GM12891 (cell line): ENCODE measurements around the gene BHLHE41.

Experiments used
- DNase-seq: peaks from one replicate; pipeline ENCODE4 v3.0.0; 2011; ENCODE audit warnings: low spot score; ENCODE audit not compliant: insufficient read length
- FAIRE-seq: peaks from 2 replicates; lab custom pipeline; 2011; peaks lifted over from hg19 to GRCh38; lab: Jason Lieb, UNC
- PAX5 ChIP-seq: IDR thresholded peaks from 2 replicates; pipeline ENCODE4 v1.6.1; 2011; ENCODE audit warnings: low read length, moderate library complexity, mild to moderate bottlenecking; ENCODE audit not compliant: insufficient read depth, severe bottlenecking
- POLR2A ChIP-seq: IDR thresholded peaks from 2 replicates; pipeline ENCODE4 v1.6.1; 2011; ENCODE audit warnings: low read depth, low read length, control low read depth
- POLR2AphosphoS5 ChIP-seq: IDR thresholded peaks from 2 replicates; pipeline ENCODE4 v1.6.1; 2011; ENCODE audit warnings: low read depth, low read length, control low read depth
- POU2F2 ChIP-seq: IDR thresholded peaks from 2 replicates; pipeline ENCODE4 v1.6.1; 2011; ENCODE audit warnings: low read depth, mild to moderate bottlenecking, control low read depth, low read length, moderate library complexity
- SPI1 ChIP-seq: IDR thresholded peaks from 2 replicates; pipeline ENCODE4 v1.6.1; 2011; ENCODE audit warnings: low read depth, low read length, control low read depth
- TAF1 ChIP-seq: IDR thresholded peaks from 2 replicates; pipeline ENCODE4 v1.6.1; 2011; ENCODE audit warnings: low read depth, low read length, control low read depth

Gene BHLHE41

GRCh38 chr12:26101350-26101734, 23.5 kb downstream of the BHLHE41 start:
- DNase-seq (no peak), FAIRE-seq (no peak)
- TF ChIP-seq POLR2A (no peak), POU2F2 (no peak), TAF1 (no peak), POLR2AphosphoS5 (no peak), PAX5 (no peak), SPI1 (no peak)

- no peak for FAIRE-seq
- no peak for DNase-seq
- TF ChIP-seq POLR2AphosphoS5 (no peak), TAF1 (no peak), PAX5 (no peak), POU2F2 (no peak), POLR2A (no peak), SPI1 (no peak)
Measured at GRCh38 chr12:26100666-26101349, 24.0 kb downstream of the BHLHE41 start.

GRCh38 chr12:26097046-26097878, 27.6 kb downstream of the BHLHE41 start:
- peak; percentile 81 for FAIRE-seq

GRCh38 chr12:26096036-26096435, 28.8 kb downstream of the BHLHE41 start:
- FAIRE-seq = no peak
- no peak for DNase-seq
- TF ChIP-seq POLR2AphosphoS5 (no peak), PAX5 (no peak), POU2F2 (no peak), SPI1 (no peak), TAF1 (no peak), POLR2A (no peak)

More at GRCh38 chr12:26097046-26097878, 27.6 kb downstream of the BHLHE41 start:
- TF ChIP-seq TAF1 = no peak
- no peak for TF ChIP-seq SPI1
- TF ChIP-seq POLR2AphosphoS5 = no peak
- no peak for TF ChIP-seq POLR2A
- no peak for TF ChIP-seq PAX5
- TF ChIP-seq POU2F2 = no peak
- no peak for DNase-seq

GRCh38 chr12:26095186-26095585, 29.7 kb downstream of the BHLHE41 start:
- DNase-seq = no peak
- no peak for TF ChIP-seq POU2F2
- TF ChIP-seq SPI1 = no peak
- no peak for FAIRE-seq

GRCh38 chr12:26092346-26093105, 32.3 kb downstream of the BHLHE41 start:
- DNase-seq = no peak
- no peak for FAIRE-seq
- TF ChIP-seq POLR2A = no peak
- TF ChIP-seq TAF1 = no peak
- TF ChIP-seq SPI1 = no peak
- no peak for TF ChIP-seq POLR2AphosphoS5
- TF ChIP-seq PAX5 = no peak
- TF ChIP-seq POU2F2 = no peak

- FAIRE-seq (no peak), DNase-seq (no peak)
- no peak for TF ChIP-seq SPI1
Measured at GRCh38 chr12:26091822-26092221, 33.0 kb downstream of the BHLHE41 start.

- TF ChIP-seq POLR2A = no peak
- no peak for TF ChIP-seq TAF1
- no peak for TF ChIP-seq PAX5
- TF ChIP-seq POU2F2 = no peak
- TF ChIP-seq POLR2AphosphoS5 = no peak
- TF ChIP-seq SPI1 = no peak
- FAIRE-seq (peak; percentile 20), DNase-seq (no peak)
Measured at GRCh38 chr12:26090836-26091510, 33.9 kb downstream of the BHLHE41 start.

GRCh38 chr12:26088998-26089397, 35.8 kb downstream of the BHLHE41 start:
- FAIRE-seq = peak; percentile 97

More at GRCh38 chr12:26088998-26089397, 35.8 kb downstream of the BHLHE41 start:
- DNase-seq = peak; percentile 36
- TF ChIP-seq TAF1 (no peak), POU2F2 (peak; percentile 91), SPI1 (no peak; the same call in 1 of the 2 replicates)
